ENCODE data around the gene SLC8A2.
"Not testable (repeated sequence)": the region's sequence is repeated elsewhere in the genome, so short reads cannot be mapped to it uniquely, and the experiment has no call there.

Gene SLC8A2

GRCh38 chr19:47487551-47488515, 16.1 kb upstream of the SLC8A2 start:
- no peak for DNase-seq (ENCODE audit: low read depth)

DNA sequence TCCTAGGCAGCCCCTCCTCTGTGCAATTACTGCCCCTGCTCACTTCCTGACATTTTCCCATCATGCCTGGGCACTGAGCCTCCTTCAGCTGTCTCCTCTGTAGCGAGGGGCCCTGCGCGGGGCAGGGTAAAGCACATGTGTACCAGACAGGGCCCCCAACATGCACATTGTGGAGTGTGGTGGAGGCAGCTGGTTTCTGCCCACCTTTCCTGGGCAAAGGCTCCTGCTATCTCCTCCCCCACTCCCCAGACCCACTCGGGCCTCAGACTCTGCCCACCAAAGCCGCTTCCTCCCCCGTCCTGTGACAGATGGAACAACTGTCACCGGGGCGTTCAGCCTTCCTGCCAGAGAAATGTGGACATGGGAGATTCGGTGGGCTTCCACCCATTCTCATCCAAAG, 15.2 kb upstream of the SLC8A2 start:
- no peak for DNase-seq (ENCODE audit: low read depth)

GRCh38 chr19:47486220-47486619, 14.5 kb upstream of the SLC8A2 start:
- DNase-seq (ENCODE audit: low read depth), result not testable (repeated sequence)

DNA sequence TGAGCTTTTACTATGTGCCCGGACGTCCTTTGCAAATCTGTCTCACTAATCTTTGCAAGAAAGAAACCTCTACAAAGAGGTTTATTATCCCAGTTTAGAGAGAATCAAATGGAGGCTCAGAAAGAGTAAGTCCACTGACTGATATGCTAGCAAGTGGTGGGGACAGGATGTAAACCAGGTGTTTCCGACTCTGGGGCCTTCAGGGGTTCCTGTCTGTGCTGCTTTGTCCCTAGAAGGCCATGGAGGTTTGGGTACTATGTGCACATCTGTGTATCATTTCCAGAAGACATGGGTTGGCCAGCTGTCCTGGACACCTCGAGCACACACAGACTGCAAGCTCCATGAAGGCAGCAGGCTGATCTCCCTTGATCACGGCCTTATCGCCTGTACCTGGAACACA, 13.5 kb upstream of the SLC8A2 start:
- no peak for DNase-seq (ENCODE audit: low read depth)

DNA sequence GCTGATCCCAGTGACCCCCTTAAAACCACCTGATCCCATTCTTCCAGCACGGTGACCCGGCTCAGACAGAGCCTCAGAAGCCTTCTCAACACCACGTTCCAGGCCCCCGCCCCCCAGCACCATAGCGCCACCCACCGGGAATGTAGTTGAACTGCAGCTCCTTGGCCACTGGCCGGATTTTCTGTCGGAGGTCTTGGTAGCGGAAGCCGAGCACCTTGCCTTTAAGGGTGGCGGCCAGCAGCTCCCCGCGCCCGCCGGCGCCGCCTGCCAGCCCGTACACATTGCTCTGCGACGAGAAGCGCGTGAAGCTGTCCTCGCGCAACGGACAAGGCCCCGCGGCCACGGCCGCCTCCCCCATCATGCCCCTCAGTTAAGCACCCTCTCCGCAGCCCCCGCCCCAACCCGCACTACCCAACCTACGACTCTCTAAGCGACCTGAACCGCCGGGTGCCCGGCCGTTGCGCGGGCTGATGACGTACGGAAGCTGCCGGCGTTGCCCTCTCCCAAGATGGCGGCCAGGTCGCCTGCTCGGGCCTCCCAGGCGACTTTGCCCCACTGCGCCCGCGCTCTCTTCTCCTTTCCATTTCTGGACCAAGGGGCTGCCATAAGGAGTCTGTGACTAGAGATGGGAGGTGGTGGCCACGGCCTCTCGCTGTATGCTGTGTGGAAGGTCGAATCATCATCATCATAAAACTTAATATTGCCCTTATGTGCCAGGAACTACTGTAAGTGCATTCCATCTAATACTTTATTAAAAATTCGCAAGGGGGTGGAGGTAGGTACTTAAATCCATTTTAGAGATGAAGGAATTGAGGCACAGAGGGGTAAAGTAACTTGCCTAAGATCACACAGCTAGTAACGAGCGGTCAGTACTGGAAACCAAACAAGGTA, 12.4 kb upstream of the SLC8A2 start, which contains the start of gene KPTN:
Gene KPTN (minus strand): TSS at position 420 of the 891 bp plus-strand sequence. CDS start 59 bp downstream, at position 361.
- DNase-seq (ENCODE audit: low read depth), result peak; percentile 74

- no peak for DNase-seq (ENCODE audit: low read depth)
Observed at GRCh38 chr19:47483200-47483599, 11.5 kb upstream of the SLC8A2 start.

- DNase-seq (ENCODE audit: low read depth), result no peak
Observed at GRCh38 chr19:47481460-47482052, 9.9 kb upstream of the SLC8A2 start.

- no peak for DNase-seq (ENCODE audit: low read depth)
Observed at GRCh38 chr19:47480658-47481057, 9.0 kb upstream of the SLC8A2 start.

GRCh38 chr19:47479701-47480503, 8.2 kb upstream of the SLC8A2 start:
- no peak for DNase-seq (ENCODE audit: low read depth)

GRCh38 chr19:47476438-47476972, 4.8 kb upstream of the SLC8A2 start:
- no peak for DNase-seq (ENCODE audit: low read depth)

DNA sequence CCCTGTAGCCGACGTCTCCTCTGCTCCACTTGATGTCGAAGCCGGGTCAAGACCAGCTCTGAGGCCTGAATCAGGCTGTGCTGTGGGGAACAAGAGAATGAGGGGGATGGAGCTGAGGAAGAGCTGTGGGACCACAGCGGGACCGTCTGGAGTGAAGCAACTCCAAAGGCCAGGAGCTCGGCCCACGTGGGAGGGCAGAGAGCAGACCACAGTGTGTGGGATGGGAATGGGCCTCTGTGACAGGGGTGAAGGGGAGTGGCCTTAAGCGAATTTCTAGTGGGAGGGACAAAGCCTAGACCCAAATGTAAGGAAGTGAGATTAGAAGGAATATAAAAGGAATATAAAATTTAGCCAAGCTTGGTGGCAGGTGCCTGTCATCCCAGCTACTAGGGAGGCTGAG, 3.8 kb upstream of the SLC8A2 start:
- no peak for DNase-seq (ENCODE audit: low read depth)

GRCh38 chr19:47473336-47473735, 1.6 kb upstream of the SLC8A2 start:
- no peak for DNase-seq (ENCODE audit: low read depth)

DNA sequence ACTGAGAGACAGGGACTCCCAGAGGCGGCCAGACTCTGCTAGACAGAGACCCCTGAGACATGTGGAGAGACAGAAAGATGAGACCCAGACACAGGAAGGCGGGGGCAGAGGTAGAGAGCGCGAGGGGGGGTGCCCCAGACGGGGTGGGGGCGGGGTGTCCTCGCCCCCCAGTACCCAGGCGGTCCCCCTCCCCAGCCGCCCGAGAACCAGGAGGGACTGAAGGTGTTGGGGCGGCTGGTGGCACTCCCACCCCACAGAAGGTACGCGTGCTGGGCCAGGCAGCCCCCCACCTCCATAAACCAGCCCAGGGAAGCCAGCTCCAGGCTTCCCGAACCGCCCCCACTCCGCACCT, 336 bp downstream of the SLC8A2 start:
- DNase-seq (ENCODE audit: low read depth), result no peak

GRCh38 chr19:47470447-47471195, 1.1 kb downstream of the SLC8A2 start:
- no peak for DNase-seq (ENCODE audit: low read depth)

- DNase-seq (ENCODE audit: low read depth), result no peak
Observed at GRCh38 chr19:47469719-47470118, 2.0 kb downstream of the SLC8A2 start.

- DNase-seq (ENCODE audit: low read depth), result no peak
Observed at GRCh38 chr19:47469363-47469700, 2.4 kb downstream of the SLC8A2 start.

- no peak for DNase-seq (ENCODE audit: low read depth)
Observed at GRCh38 chr19:47467914-47468313, 3.8 kb downstream of the SLC8A2 start.

- DNase-seq (ENCODE audit: low read depth), result no peak
Observed at GRCh38 chr19:47465957-47466356, 5.7 kb downstream of the SLC8A2 start.

- DNase-seq (ENCODE audit: low read depth), result no peak
Observed at GRCh38 chr19:47464675-47465419, 6.8 kb downstream of the SLC8A2 start.

DNA sequence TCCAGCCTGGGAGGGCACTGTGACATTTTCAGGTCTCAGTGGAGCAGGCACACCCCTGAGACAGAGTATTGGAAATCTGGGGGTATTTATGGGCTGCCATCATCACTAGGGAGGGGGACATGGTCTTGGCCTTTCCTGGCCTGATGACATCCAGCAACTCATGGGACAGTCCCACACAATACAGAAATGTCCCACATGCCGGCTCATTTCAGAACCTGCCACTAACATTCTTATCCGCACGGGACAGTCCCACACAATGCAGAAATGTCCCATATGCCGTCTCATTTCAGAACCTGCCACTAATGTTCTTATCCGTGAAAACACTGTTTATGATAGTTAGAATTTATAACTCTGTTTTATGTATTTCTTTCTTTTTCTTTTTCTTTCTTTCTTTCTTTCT, 9.8 kb downstream of the SLC8A2 start:
- no peak for DNase-seq (ENCODE audit: low read depth)
